ENCODE measurements around the gene PSTPIP1.

GRCh38 chr15:77016321-77016695 lies 21.4 kb downstream of the PSTPIP1 start:
- no peak for TF ChIP-seq JUN (CRISPR knock-in tag; IDR thresholded peaks at IDR 0.05)
- TF ChIP-seq SOX15 (CRISPR knock-in tag; IDR thresholded peaks at IDR 0.05): no peak
- TF ChIP-seq IRF2 (CRISPR knock-in tag; IDR thresholded peaks at IDR 0.05; ENCODE audit: borderline replicate concordance, low read depth): no peak
- TF ChIP-seq, protein P1, sequence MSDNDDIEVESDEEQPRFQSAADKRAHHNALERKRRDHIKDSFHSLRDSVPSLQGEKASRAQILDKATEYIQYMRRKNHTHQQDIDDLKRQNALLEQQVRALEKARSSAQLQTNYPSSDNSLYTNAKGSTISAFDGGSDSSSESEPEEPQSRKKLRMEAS (CRISPR knock-in tag; IDR thresholded peaks at IDR 0.05): no peak
- TF ChIP-seq, protein P2, sequence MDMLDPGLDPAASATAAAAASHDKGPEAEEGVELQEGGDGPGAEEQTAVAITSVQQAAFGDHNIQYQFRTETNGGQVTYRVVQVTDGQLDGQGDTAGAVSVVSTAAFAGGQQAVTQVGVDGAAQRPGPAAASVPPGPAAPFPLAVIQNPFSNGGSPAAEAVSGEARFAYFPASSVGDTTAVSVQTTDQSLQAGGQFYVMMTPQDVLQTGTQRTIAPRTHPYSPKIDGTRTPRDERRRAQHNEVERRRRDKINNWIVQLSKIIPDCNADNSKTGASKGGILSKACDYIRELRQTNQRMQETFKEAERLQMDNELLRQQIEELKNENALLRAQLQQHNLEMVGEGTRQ (CRISPR knock-in tag; IDR thresholded peaks at IDR 0.05): no peak
- TF ChIP-seq, protein P3, sequence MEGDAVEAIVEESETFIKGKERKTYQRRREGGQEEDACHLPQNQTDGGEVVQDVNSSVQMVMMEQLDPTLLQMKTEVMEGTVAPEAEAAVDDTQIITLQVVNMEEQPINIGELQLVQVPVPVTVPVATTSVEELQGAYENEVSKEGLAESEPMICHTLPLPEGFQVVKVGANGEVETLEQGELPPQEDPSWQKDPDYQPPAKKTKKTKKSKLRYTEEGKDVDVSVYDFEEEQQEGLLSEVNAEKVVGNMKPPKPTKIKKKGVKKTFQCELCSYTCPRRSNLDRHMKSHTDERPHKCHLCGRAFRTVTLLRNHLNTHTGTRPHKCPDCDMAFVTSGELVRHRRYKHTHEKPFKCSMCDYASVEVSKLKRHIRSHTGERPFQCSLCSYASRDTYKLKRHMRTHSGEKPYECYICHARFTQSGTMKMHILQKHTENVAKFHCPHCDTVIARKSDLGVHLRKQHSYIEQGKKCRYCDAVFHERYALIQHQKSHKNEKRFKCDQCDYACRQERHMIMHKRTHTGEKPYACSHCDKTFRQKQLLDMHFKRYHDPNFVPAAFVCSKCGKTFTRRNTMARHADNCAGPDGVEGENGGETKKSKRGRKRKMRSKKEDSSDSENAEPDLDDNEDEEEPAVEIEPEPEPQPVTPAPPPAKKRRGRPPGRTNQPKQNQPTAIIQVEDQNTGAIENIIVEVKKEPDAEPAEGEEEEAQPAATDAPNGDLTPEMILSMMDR (IDR thresholded peaks at IDR 0.05): no peak

Data from WTC11 (cell line).